Measurements from ENCODE around the gene WSCD1.

WSCD1 gene

GRCh38 chr17:6069539-6070429 is at the start of gene WSCD1:
TSS of gene WSCD1 (plus strand) at chr17:6070379. CDS start at chr17:6080659, 10,280 bp downstream.
- no peaks in the 10 kb centered on the region for H3K36me3 Mint-ChIP-seq
- H3K4me1 Mint-ChIP-seq: peaks cover 14% of the 10 kb centered on the region
- no peak within 1 kb of the TSS for H3K27ac Mint-ChIP-seq
- no peaks in the 10 kb centered on the region for H3K9me3 Mint-ChIP-seq
- peak; percentile 6 for ATAC-seq
- H3K4me3 Mint-ChIP-seq: peak within 1 kb of the TSS; percentile 64
- H3K27me3 Mint-ChIP-seq: peaks cover 75% of the 10 kb centered on the region

- H3K27me3 Mint-ChIP-seq: peaks cover 10% of the 10 kb centered on the region
- H3K4me1 Mint-ChIP-seq: peaks cover 5% of the 10 kb centered on the region
- no peak for ATAC-seq
- H3K9me3 Mint-ChIP-seq: peaks cover 3% of the 10 kb centered on the region
- H3K27ac Mint-ChIP-seq: no peak overlapping the region
- H3K4me3 Mint-ChIP-seq: no peak overlapping the region
- H3K36me3 Mint-ChIP-seq: no peaks in the 10 kb centered on the region
These were observed 49.2 kb upstream of the WSCD1 start for GRCh38 chr17:6021011-6021400.

DNA sequence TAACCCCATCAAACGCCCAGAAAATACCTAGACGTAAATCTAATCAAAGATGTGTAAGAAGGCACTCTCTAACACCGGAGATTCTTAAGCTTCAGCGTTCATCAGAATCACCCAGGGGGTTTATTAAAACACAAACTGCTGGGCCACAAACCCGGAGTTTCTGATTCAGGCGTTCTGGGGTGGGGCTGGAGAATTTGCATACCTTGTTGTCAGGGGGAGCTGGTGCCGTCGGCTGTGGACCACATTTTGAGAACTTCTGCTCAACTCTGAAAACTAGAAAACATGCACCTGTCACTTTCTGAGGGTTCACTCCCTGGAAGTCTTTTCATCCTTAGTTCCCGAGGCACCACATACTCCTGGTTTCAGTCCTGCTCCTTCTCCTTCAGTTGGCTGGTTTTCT is 48.6 kb upstream of the WSCD1 start:
- H3K4me1 Mint-ChIP-seq: peaks cover 5% of the 10 kb centered on the region
- H3K27ac Mint-ChIP-seq: no peak overlapping the region
- no peaks in the 10 kb centered on the region for H3K36me3 Mint-ChIP-seq
- peaks cover 10% of the 10 kb centered on the region for H3K27me3 Mint-ChIP-seq
- ATAC-seq: no peak
- peaks cover 3% of the 10 kb centered on the region for H3K9me3 Mint-ChIP-seq
- H3K4me3 Mint-ChIP-seq: no peak overlapping the region

GRCh38 chr17:6023036-6023831 is 46.9 kb upstream of the WSCD1 start:
- H3K27me3 Mint-ChIP-seq: peaks cover 18% of the 10 kb centered on the region
- H3K9me3 Mint-ChIP-seq: no peaks in the 10 kb centered on the region
- peaks cover 5% of the 10 kb centered on the region for H3K4me1 Mint-ChIP-seq
- no peaks in the 10 kb centered on the region for H3K36me3 Mint-ChIP-seq
- no peak for ATAC-seq
- no peak overlapping the region for H3K27ac Mint-ChIP-seq
- no peak overlapping the region for H3K4me3 Mint-ChIP-seq

DNA sequence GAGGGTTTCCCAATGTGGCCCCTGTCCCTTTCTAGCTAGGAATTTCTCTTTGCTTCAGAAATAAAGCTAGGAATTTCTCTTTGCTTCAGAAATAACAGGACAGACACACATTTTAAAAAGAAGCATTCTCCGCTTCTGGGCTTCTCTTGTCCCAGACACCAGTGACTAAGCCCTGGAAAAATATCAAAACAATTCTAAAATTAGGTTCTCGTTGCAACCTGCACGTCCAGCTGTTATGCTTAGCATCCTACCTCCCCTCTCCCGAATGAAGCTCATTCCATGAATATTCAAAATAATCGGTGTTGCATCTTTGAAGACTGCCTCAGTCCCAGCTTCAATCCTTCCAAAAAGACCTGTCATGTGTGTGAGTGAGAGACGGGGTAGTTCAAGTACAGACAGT is 45.6 kb upstream of the WSCD1 start:
- no peak for ATAC-seq
- Mint-ChIP-seq H3K4me1 (peaks cover 5% of the 10 kb centered on the region), H3K27me3 (peaks cover 18% of the 10 kb centered on the region), H3K9me3 (no peaks in the 10 kb centered on the region), H3K36me3 (no peaks in the 10 kb centered on the region), H3K27ac (no peak overlapping the region), H3K4me3 (no peak overlapping the region)

GRCh38 chr17:6027342-6028024 is 42.7 kb upstream of the WSCD1 start:
- H3K27ac Mint-ChIP-seq: no peak overlapping the region
- no peak for ATAC-seq
- H3K9me3 Mint-ChIP-seq: no peaks in the 10 kb centered on the region
- peaks cover 9% of the 10 kb centered on the region for H3K27me3 Mint-ChIP-seq
- H3K36me3 Mint-ChIP-seq: no peaks in the 10 kb centered on the region
- no peaks in the 10 kb centered on the region for H3K4me1 Mint-ChIP-seq
- H3K4me3 Mint-ChIP-seq: no peak overlapping the region

DNA sequence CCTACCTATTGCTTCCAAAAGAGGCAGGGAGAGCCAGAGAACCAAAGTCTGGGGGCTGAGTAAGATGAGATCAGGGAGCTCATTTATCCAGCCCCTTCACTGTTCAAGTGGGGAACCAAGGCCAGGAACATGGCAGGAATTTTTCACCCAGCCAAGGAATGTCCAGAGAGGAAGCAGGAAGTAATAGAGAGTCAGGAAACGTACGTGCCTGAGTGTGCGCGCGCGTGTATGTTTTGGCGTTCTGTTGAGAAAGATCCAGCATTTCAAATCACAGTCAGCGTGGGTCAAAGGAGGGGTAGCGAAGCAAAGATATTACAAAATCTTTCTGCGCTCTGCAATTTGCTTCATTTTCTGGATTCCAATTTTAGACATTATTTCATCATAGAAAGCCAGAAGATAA is 41.9 kb upstream of the WSCD1 start:
- no peak overlapping the region for H3K4me3 Mint-ChIP-seq
- no peak for ATAC-seq
- peaks cover 8% of the 10 kb centered on the region for H3K27me3 Mint-ChIP-seq
- no peaks in the 10 kb centered on the region for H3K36me3 Mint-ChIP-seq
- H3K9me3 Mint-ChIP-seq: no peaks in the 10 kb centered on the region
- H3K27ac Mint-ChIP-seq: no peak overlapping the region
- H3K4me1 Mint-ChIP-seq: no peaks in the 10 kb centered on the region

DNA sequence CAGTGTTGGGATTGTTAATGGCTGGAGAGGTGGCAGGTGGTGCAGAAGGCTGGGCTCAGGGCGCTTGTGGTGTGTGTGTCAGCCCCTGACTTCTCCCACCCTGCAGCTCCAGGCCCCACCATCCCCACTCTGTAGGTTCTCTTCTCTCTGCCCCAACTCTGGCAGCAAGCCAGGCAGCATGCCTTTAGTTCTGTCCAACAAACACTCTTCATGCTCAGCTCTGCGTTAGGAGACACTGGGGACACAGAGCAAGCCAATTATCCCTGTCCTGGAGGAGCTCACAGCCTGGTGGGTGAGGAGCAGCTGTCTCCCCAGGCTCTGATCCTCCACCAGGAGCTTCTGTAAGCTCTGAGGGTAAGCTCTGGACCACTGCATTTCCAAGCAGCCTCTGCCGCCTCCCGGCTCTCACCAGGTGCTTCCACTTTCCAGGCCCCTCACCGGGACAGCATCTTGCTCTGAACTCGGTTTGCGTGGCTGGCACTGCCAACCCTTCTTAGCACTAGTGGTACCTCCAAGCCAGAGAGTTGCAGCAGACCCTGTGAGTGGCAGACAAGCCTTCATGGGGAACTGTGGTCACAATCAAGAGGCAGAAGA is 34.3 kb upstream of the WSCD1 start:
- H3K4me3 Mint-ChIP-seq: no peak overlapping the region
- H3K36me3 Mint-ChIP-seq: no peaks in the 10 kb centered on the region
- no peak overlapping the region for H3K27ac Mint-ChIP-seq
- no peaks in the 10 kb centered on the region for H3K9me3 Mint-ChIP-seq
- H3K27me3 Mint-ChIP-seq: no peaks in the 10 kb centered on the region
- ATAC-seq: no peak
- H3K4me1 Mint-ChIP-seq: no peaks in the 10 kb centered on the region

- Mint-ChIP-seq H3K36me3 (no peaks in the 10 kb centered on the region), H3K4me3 (no peak overlapping the region), H3K27ac (no peak overlapping the region), H3K4me1 (no peaks in the 10 kb centered on the region), H3K27me3 (no peaks in the 10 kb centered on the region), H3K9me3 (no peaks in the 10 kb centered on the region)
- no peak for ATAC-seq
These were observed 29.7 kb upstream of the WSCD1 start for GRCh38 chr17:6040504-6040903.

DNA sequence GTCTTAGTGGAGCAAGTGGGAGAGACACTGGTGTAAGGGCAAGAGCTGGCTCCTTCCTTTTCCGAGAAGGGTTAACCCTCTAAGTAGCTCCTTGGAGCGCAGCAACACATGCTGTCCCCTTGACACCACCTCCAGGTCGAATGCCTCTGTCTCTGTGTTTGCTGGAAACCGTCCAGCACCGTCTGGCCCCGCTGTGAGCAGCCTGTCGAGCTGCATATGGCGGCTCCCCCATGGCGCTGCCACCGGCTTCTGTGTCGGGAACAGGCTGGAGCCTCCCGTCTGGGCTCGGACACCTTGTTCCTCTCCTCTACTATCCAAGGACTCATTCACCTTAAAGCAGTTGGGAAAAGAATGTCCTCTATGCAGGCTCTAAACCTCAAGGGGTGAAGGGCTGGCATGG is 28.9 kb upstream of the WSCD1 start:
- H3K4me1 Mint-ChIP-seq: no peaks in the 10 kb centered on the region
- H3K36me3 Mint-ChIP-seq: no peaks in the 10 kb centered on the region
- no peak overlapping the region for H3K4me3 Mint-ChIP-seq
- H3K9me3 Mint-ChIP-seq: no peaks in the 10 kb centered on the region
- no peaks in the 10 kb centered on the region for H3K27me3 Mint-ChIP-seq
- ATAC-seq: no peak
- H3K27ac Mint-ChIP-seq: no peak overlapping the region

- no peak overlapping the region for H3K27ac Mint-ChIP-seq
- no peaks in the 10 kb centered on the region for H3K4me1 Mint-ChIP-seq
- H3K36me3 Mint-ChIP-seq: no peaks in the 10 kb centered on the region
- no peak overlapping the region for H3K4me3 Mint-ChIP-seq
- ATAC-seq: no peak
- no peaks in the 10 kb centered on the region for H3K27me3 Mint-ChIP-seq
- H3K9me3 Mint-ChIP-seq: no peaks in the 10 kb centered on the region
These were observed 26.8 kb upstream of the WSCD1 start for GRCh38 chr17:6043405-6043804.

DNA sequence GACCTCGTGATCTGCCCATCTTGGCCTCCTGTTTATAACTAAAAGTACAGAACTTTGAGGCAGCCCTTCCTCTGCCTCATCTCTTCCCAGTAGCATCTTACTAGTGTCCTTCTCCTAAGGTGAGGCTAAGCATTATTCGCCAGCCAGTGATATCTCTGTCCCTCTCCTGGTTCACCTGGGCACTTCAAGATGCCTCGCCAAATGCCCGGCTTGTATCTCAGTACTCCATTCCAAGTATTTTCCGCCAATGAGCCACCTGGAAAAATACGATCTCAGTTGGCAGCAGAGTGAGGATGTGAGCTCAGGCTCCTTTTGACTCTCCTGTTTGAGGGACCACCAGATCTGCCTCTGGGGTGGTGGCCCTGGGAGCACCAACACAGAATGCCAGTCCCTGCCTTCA is 25.9 kb upstream of the WSCD1 start:
- no peak for ATAC-seq
- Mint-ChIP-seq H3K27ac (no peak overlapping the region), H3K36me3 (no peaks in the 10 kb centered on the region), H3K27me3 (no peaks in the 10 kb centered on the region), H3K4me1 (no peaks in the 10 kb centered on the region), H3K9me3 (no peaks in the 10 kb centered on the region), H3K4me3 (no peak overlapping the region)

DNA sequence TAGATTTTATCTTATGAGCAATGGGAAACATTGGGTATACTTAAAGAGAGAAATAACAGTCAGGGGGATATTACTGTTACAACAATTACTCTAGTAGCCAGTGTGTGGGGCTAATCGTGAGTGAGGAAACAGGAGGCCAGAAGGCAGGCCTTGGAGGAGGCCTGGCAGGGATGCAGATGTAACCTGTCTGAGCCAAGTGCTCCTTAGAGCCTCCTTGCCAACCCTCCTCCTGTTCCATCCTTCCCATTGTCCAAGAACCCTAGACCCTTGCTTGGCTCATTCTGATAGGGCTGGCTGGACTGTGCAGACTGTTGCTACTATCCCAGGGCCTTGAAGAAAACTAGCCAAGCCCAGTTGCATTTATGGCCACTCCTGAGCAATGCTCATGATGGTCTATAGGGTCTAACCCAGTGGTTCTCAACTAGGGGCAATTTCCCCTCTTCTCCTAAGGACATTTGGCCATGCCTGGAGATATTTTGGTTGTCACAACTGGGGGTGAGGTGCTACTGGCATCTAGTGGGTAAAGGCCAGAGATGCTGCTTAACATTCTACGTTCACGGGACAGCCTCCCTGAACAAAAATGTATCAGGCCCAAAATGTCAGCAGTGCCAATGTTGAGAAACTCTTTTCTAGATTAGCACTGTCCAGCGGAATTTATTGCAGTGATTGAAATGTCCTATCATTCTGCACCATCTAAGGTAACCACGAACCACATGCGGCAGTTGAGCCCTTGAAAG is 24.4 kb upstream of the WSCD1 start:
- H3K9me3 Mint-ChIP-seq: no peaks in the 10 kb centered on the region
- no peak overlapping the region for H3K4me3 Mint-ChIP-seq
- ATAC-seq: no peak
- no peaks in the 10 kb centered on the region for H3K4me1 Mint-ChIP-seq
- H3K27me3 Mint-ChIP-seq: no peaks in the 10 kb centered on the region
- H3K36me3 Mint-ChIP-seq: no peaks in the 10 kb centered on the region
- no peak overlapping the region for H3K27ac Mint-ChIP-seq

DNA sequence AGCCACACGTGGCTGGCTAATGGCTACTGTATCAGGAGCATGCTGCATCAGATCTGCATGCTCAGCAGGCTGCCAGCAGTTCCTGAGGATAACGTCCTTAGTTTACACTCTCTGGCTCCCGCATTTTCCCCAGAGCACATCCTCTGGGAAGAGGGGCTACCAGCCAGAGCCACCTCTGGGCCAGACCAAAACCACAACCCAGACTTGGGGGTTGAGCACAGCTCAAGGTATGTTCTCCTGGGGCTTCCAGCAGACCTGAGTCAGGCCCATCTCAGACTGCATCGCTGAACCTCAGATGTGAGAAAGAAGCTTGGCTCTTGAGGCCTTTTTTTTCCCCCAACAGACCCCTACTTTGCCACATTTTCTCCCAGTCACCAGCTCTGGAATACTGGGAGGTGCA is 23.7 kb upstream of the WSCD1 start:
- peaks cover under 1% of the 10 kb centered on the region for H3K27me3 Mint-ChIP-seq
- no peaks in the 10 kb centered on the region for H3K4me1 Mint-ChIP-seq
- H3K36me3 Mint-ChIP-seq: no peaks in the 10 kb centered on the region
- H3K9me3 Mint-ChIP-seq: no peaks in the 10 kb centered on the region
- H3K4me3 Mint-ChIP-seq: no peak overlapping the region
- no peak for ATAC-seq
- no peak overlapping the region for H3K27ac Mint-ChIP-seq
